HepG2 (cell line): ENCODE data around the gene COL9A2. TPM values are rescaled to one million over a fixed set of nuclear protein-coding genes. Genes with fewer than 3 reads are reported as not detected.

ENCODE experiments used
- ATAC-seq: fragments of 200-7000 bp; cut with Tn5 transposase; 3 replicates; pipeline ENCODE4 v1.9.1; 2020; ENCODE audit warnings: mild to moderate bottlenecking, moderate library complexity
- BruUV-seq: library from RNA; stranded (reverse); fragments of 400-500 nt; replicated peaks from 2 replicates; lab custom pipeline; 2021; lab: Mats Ljungman, UMichigan
- CTCF ChIA-PET: fragments of 300-600 bp; formaldehyde crosslinking; extraction: SDS; loops from one replicate; lab custom pipeline; 2021; ENCODE audit warnings: low total read pairs, inconsistent platforms, low intra/inter-chr PET ratio; lab: Yijun Ruan, JAX
- POLR2A ChIA-PET: fragments of 350-600 bp; sonication (Branson Sonifier 250); formaldehyde crosslinking; loops from one replicate; lab custom pipeline; 2020; ENCODE audit warnings: antibody characterized with exemption, inconsistent platforms; lab: Yijun Ruan, JAX
- DNase-seq: peaks from one replicate; pipeline ENCODE4 v3.0.0-alpha.2; 2015; ENCODE audit warnings: low spot score
- FAIRE-seq: peaks from 3 replicates; lab custom pipeline; 2011; peaks lifted over from hg19 to GRCh38; lab: Jason Lieb, UNC
- H2AFZ ChIP-seq: one replicate; pipeline ENCODE4 v1.6.1; 2011; ENCODE audit warnings: low read length, inconsistent platforms
- H3K27ac ChIP-seq: fragments of 300-600 bp; 3 replicates; pipeline ENCODE4 v1.8.0; 2011; ENCODE audit warnings: mixed run types, mild to moderate bottlenecking, mixed read lengths, low read length, inconsistent platforms; ENCODE audit not compliant: insufficient read depth; ENCODE audit errors: extremely low read length
- H3K27me3 ChIP-seq, 2 experiments: fragments of 200-600 bp in 1 of 2; 2 replicates in 1 of 2; 3 replicates in 1 of 2; pipeline versions ENCODE4 v1.6.0 to v1.8.0; 2011; ENCODE audit warnings: low read length in 2 of 2, mild to moderate bottlenecking in 2 of 2, moderate library complexity in 2 of 2, inconsistent platforms in 1 of 2; ENCODE audit not compliant: insufficient read depth in 2 of 2, control insufficient read depth in 1 of 2
- H3K36me3 ChIP-seq, 2 experiments: fragments of 200-600 bp in 1 of 2; replicated peaks in 1 of 2; 2 replicates in 1 of 2; 3 replicates in 1 of 2; pipeline versions ENCODE4 v1.5.1 to v1.8.0; 2011; ENCODE audit warnings: low read length in 2 of 2, inconsistent platforms in 1 of 2; ENCODE audit not compliant: insufficient read depth in 2 of 2, control insufficient read depth in 1 of 2
- H3K4me1 ChIP-seq: 2 replicates; pipeline ENCODE4 v1.5.1; 2012; ENCODE audit warnings: low read length, inconsistent platforms; ENCODE audit not compliant: insufficient read depth
- H3K4me2 ChIP-seq: 2 replicates; pipeline ENCODE4 v1.6.0; 2011; ENCODE audit warnings: low read depth, low read length, inconsistent platforms
- H3K4me3 ChIP-seq, 3 experiments: fragments of 200-600 bp in 1 of 3; sonication (generic), shearing (Covaris generic) in 1 of 3; replicated peaks in 1 of 3; 2 replicates each; pipeline ENCODE4 v1.5.1; 2011 to 2016; ENCODE audit warnings: low read length in 3 of 3, inconsistent platforms in 2 of 3, low read depth in 2 of 3, mild to moderate bottlenecking in 2 of 3, control low read depth in 1 of 3, mixed read lengths in 1 of 3; ENCODE audit not compliant: insufficient read depth in 1 of 3
- H3K79me2 ChIP-seq: one replicate; pipeline ENCODE4 v1.6.1; 2011; ENCODE audit warnings: low read length, inconsistent platforms; ENCODE audit not compliant: insufficient read depth
- H3K9ac ChIP-seq: 2 replicates; pipeline ENCODE4 v1.6.0; 2011; ENCODE audit warnings: mild to moderate bottlenecking, low read depth, low read length, inconsistent platforms; ENCODE audit not compliant: insufficient read depth
- H3K9me3 ChIP-seq: 2 replicates; pipeline ENCODE4 v1.5.1; 2012; ENCODE audit warnings: mild to moderate bottlenecking, low read length
- H4K20me1 ChIP-seq: 2 replicates; pipeline ENCODE4 v1.6.0; 2011; ENCODE audit warnings: inconsistent platforms, mild to moderate bottlenecking, low read length, moderate library complexity; ENCODE audit not compliant: insufficient read depth
- CTCF ChIP-seq: sonication (generic); formaldehyde crosslinking; IDR thresholded peaks from 2 replicates; pipeline ENCODE4 v1.5.0; 2020; ENCODE audit warnings: mild to moderate bottlenecking, missing genetic modification reagents, moderate library complexity
- FOXP1 ChIP-seq, 2 experiments: fragments of 450-650 bp in 1 of 2; IDR thresholded peaks; 2 replicates each; pipeline ENCODE4 v1.6.1; 2017 to 2018; ENCODE audit warnings: antibody characterized with exemption in 1 of 2
- HOXA9 ChIP-seq: sonication (generic); formaldehyde crosslinking; IDR thresholded peaks from 2 replicates; pipeline ENCODE4 v1.8.1; 2022; ENCODE audit warnings: missing genetic modification reagents, mild to moderate bottlenecking, moderate library complexity, borderline replicate concordance
- KMT2B ChIP-seq: IDR thresholded peaks from 2 replicates; pipeline ENCODE4 v1.6.1; 2016; ENCODE audit warnings: missing genetic modification reagents, missing compliant biosample characterization
- MEIS1 ChIP-seq: sonication (generic); formaldehyde crosslinking; IDR thresholded peaks from 2 replicates; pipeline ENCODE4 v1.9.0; 2021; ENCODE audit warnings: mild to moderate bottlenecking, missing genetic modification reagents, moderate library complexity, borderline replicate concordance
- MYC ChIP-seq: sonication (generic); formaldehyde crosslinking; IDR thresholded peaks from 2 replicates; pipeline ENCODE4 v1.9.0; 2021; ENCODE audit warnings: missing genetic modification reagents, borderline replicate concordance
- RBAK ChIP-seq: sonication (generic); formaldehyde crosslinking; IDR thresholded peaks from 2 replicates; pipeline ENCODE4 v1.5.1; 2020; ENCODE audit warnings: mild to moderate bottlenecking, missing genetic modification reagents
- XBP1 ChIP-seq: sonication (generic); formaldehyde crosslinking; IDR thresholded peaks from 2 replicates; pipeline ENCODE4 v1.5.0; 2020; ENCODE audit warnings: missing genetic modification reagents
- ZNF768 ChIP-seq: sonication (generic); formaldehyde crosslinking; IDR thresholded peaks from 2 replicates; pipeline ENCODE4 v1.4.0; 2020; ENCODE audit warnings: missing genetic modification reagents
- WGBS: methylation state at CpG from one replicate; pipeline ENCODE4 v1.1.6; 2017; ENCODE audit warnings: low lambda C conversion rate; 5-methylcytosine and 5-hydroxymethylcytosine counted together
- in situ Hi-C: cut with HindIII; loops from 2 replicates; pipeline ENCODE4 v1.10.0; 2017; ENCODE audit warnings: low pct_unique_long_range_greater_than_20kb; ENCODE audit not compliant: extremely low pct_ligation_motif_present
- intact Hi-C: fragments of 100-400 bp; cut with micrococcal nuclease; formaldehyde crosslinking; loops from one replicate; pipeline ENCODE4 v1.10.0; 2022; ENCODE audit not compliant: unreplicated experiment
- polyA plus RNA-seq, 8 experiments: library from polyadenylated mRNA; depleted of rRNA in 3 of 8; stranded (reverse) in 7 of 8; unstranded in 1 of 8; fragments of >200 nt; fragmentation: Illumina TruSeq in 4 of 8; extraction: Trizol in 4 of 8; gene quantifications; 2 replicates each; pipeline versions ENCODE4 v1.2.1 to v1.2.3, GENCODE V29; 2011 to 2016; ENCODE audit warnings: low read depth in 4 of 8, missing spikeins in 1 of 8, mixed read lengths in 1 of 8; ENCODE audit not compliant: insufficient read depth in 1 of 8
- total RNA-seq, 5 experiments: library from RNA; depleted of rRNA; stranded (reverse); fragments of >200 nt; fragmentation: Illumina TruSeq; extraction: Trizol; gene quantifications; 2 replicates each; pipeline ENCODE4 v1.2.3, GENCODE V29; 2016; ENCODE audit warnings: low read depth in 1 of 5
- TF ChIP-seq, protein P1 (sequence below): sonication (generic); formaldehyde crosslinking; IDR thresholded peaks from 2 replicates; pipeline ENCODE4 v1.8.1; 2023; ENCODE audit warnings: mild to moderate bottlenecking, inconsistent platforms, moderate library complexity, missing genetic modification reagents, borderline replicate concordance
- TF ChIP-seq, protein P2 (sequence below): sonication (generic); formaldehyde crosslinking; IDR thresholded peaks from 2 replicates; pipeline ENCODE4 v1.4.0; 2020; ENCODE audit warnings: low read depth, mild to moderate bottlenecking, missing genetic modification reagents

COL9A2 gene
- total and polyA plus RNA-seq, 2 of the 13 experiments (the other 11 are each of a cell fraction or from before 2014, with no cell fraction given): 20.2 to 26.9 TPM

DNA sequence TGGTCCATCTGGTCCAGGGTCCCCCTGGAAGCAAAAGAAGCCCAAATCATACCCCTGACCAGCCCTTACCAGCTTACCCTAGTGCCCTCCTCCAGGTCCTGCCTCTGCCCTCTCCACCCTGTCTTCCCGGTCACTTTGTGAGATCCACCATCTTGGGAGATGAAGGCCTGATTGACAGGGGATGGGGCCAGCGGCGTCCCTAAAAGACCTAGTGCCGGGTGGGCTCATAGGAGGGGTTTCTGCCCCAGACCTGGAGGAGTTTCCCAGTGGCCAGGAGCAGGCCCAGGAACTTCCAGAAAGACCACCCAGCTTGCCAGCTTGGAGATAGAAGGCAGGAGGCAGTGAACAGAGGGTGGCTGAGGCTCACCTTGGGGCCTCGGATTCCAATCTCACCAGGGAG is 5.4 kb downstream of the COL9A2 start:
- H3K27ac ChIP-seq: no peak overlapping the region
- 100% methylated on average over 2 of the region's 5 CpGs for WGBS
- no TSS peak for BruUV-seq
- H3K4me3 ChIP-seq: no peak overlapping the region
- peaks cover 40% of the 10 kb centered on the region for H3K4me1 ChIP-seq
- ChIA-PET POLR2A (no interaction called here), CTCF (no interaction called here)
- in situ Hi-C loops (no loop called here), intact Hi-C loops (loop anchor here (10.0 kb wide), 1 partner anchor 57 kb away; the partner anchor contains the start of gene ZMPSTE24)
- DNase-seq (no peak), FAIRE-seq (no peak), ATAC-seq (no peak)
- no peak overlapping the region for H3K9ac ChIP-seq
- TF ChIP-seq ZNF768 (CRISPR knock-in tag) (no peak), XBP1 (CRISPR knock-in tag) (no peak), FOXP1 (IDR thresholded peaks at IDR 0.05) (no peak), FOXP1 (CRISPR knock-in tag; IDR thresholded peaks at IDR 0.05) (no peak), RBAK (CRISPR knock-in tag) (no peak), KMT2B (CRISPR knock-in tag) (no peak), MYC (CRISPR knock-in tag) (no peak), HOXA9 (CRISPR knock-in tag) (no peak), CTCF (CRISPR knock-in tag) (no peak), MEIS1 (CRISPR knock-in tag) (no peak)
- TF ChIP-seq, protein P1, sequence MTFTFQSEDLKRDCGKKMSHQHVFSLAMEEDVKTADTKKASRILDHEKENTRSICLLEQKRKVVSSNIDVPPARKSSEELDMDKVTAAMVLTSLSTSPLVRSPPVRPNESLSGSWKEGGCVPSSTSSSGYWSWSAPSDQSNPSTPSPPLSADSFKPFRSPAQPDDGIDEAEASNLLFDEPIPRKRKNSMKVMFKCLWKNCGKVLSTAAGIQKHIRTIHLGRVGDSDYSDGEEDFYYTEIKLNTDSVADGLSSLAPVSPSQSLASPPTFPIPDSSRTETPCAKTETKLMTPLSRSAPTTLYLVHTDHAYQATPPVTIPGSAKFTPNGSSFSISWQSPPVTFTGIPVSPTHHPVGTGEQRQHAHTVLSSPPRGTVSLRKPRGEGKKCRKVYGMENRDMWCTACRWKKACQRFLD (CRISPR knock-in tag): no peak
- TF ChIP-seq, protein P2, sequence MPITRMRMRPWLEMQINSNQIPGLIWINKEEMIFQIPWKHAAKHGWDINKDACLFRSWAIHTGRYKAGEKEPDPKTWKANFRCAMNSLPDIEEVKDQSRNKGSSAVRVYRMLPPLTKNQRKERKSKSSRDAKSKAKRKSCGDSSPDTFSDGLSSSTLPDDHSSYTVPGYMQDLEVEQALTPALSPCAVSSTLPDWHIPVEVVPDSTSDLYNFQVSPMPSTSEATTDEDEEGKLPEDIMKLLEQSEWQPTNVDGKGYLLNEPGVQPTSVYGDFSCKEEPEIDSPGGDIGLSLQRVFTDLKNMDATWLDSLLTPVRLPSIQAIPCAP: no peak
- H3K9me3 ChIP-seq: no peaks in the 10 kb centered on the region
- no peaks in the 10 kb centered on the region; a peak in 1 of 5 replicates for H3K27me3 ChIP-seq
- H3K4me2 ChIP-seq: no peak overlapping the region
- no peak overlapping the region for H2AFZ ChIP-seq
- no peaks in the 10 kb centered on the region for H4K20me1 ChIP-seq
- peaks cover 0 to 8% of the 10 kb centered on the region in 2 experiments; a peak in 1 of 5 replicates for H3K36me3 ChIP-seq
- no peaks in the 10 kb centered on the region for H3K79me2 ChIP-seq
